ENCODE data around the gene LBHD1.
A peak's percentile ranks its signal among the peaks of the same experiment; 100 is the strongest.

Gene LBHD1

DNA sequence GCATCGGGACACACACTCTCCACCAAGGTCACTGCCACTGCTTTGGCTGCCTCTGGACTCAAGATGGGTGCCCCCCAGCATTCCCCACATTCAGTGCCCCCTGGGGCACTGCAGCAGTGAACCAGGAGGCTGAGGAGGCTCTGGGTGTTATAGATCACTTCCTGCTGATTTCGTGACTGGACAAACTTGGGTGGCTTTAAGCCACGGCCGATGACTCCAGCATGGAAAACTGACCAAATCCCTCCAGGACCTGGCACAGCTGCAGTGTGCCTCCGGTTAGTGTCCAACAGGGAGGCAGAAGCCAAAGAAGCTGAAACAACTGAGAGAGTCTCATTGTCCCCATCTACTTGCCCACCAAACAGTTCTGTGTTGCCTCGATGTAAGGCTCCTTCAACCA lies 24.5 kb downstream of the LBHD1 start:
- H3K9ac ChIP-seq (ENCODE audit: low read length): no peak overlapping the region
- peaks cover 41% of the 10 kb centered on the region for H3K79me2 ChIP-seq (ENCODE audit: insufficient read depth, low read length)
- no peaks in the 10 kb centered on the region for H3F3A ChIP-seq (ENCODE audit: insufficient read depth, low read length)
- H3K27me3 ChIP-seq (ENCODE audit: insufficient read depth, low read length): no peaks in the 10 kb centered on the region
- H2AFZ ChIP-seq (ENCODE audit: low read length): no peak overlapping the region
- no peak for TF ChIP-seq EZH2 (IDR thresholded peaks at IDR 0.05; ENCODE audit: borderline replicate concordance, low read length)
- TF ChIP-seq, protein P1, sequence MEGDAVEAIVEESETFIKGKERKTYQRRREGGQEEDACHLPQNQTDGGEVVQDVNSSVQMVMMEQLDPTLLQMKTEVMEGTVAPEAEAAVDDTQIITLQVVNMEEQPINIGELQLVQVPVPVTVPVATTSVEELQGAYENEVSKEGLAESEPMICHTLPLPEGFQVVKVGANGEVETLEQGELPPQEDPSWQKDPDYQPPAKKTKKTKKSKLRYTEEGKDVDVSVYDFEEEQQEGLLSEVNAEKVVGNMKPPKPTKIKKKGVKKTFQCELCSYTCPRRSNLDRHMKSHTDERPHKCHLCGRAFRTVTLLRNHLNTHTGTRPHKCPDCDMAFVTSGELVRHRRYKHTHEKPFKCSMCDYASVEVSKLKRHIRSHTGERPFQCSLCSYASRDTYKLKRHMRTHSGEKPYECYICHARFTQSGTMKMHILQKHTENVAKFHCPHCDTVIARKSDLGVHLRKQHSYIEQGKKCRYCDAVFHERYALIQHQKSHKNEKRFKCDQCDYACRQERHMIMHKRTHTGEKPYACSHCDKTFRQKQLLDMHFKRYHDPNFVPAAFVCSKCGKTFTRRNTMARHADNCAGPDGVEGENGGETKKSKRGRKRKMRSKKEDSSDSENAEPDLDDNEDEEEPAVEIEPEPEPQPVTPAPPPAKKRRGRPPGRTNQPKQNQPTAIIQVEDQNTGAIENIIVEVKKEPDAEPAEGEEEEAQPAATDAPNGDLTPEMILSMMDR (IDR thresholded peaks at IDR 0.05; ENCODE audit: low read length): no peak
- peak overlapping the region; percentile 52; the same call in 1 of the 2 replicates for H3K4me2 ChIP-seq (ENCODE audit: low read length)
- H3K27ac ChIP-seq (ENCODE audit: low read depth, low read length, poor library complexity, severe bottlenecking): peak overlapping the region; percentile 21
- H3K9me2 ChIP-seq (ENCODE audit: low read depth, low read length): no peaks in the 10 kb centered on the region
- no peaks in the 10 kb centered on the region for H4K20me1 ChIP-seq (ENCODE audit: insufficient read depth, low read length)
- peaks cover 34% of the 10 kb centered on the region for H3K4me1 ChIP-seq (ENCODE audit: insufficient read depth, low read length, severe bottlenecking)
- no peak overlapping the region for H3K4me3 ChIP-seq (ENCODE audit: low read depth, low read length, poor library complexity, severe bottlenecking)
- H3K9me3 ChIP-seq (ENCODE audit: low read length): no peaks in the 10 kb centered on the region
- H3K36me3 ChIP-seq (ENCODE audit: insufficient read depth, low read length): peaks cover 55% of the 10 kb centered on the region

GRCh38 chr11:62646825-62647608 lies 25.1 kb downstream of the LBHD1 start:
- peak overlapping the region; percentile 52 for H3K4me2 ChIP-seq (ENCODE audit: low read length)
- H3K4me3 ChIP-seq (ENCODE audit: low read depth, low read length, poor library complexity, severe bottlenecking): peak overlapping the region; percentile 91
- peak overlapping the region; percentile 21 for H3K27ac ChIP-seq (ENCODE audit: low read depth, low read length, poor library complexity, severe bottlenecking)
- H3K9me3 ChIP-seq (ENCODE audit: low read length): no peaks in the 10 kb centered on the region
- H3K4me1 ChIP-seq (ENCODE audit: insufficient read depth, low read length, severe bottlenecking): peaks cover 30% of the 10 kb centered on the region
- peak overlapping the region; percentile 34; the same call in 1 of the 2 replicates for H3K9ac ChIP-seq (ENCODE audit: low read length)
- H4K20me1 ChIP-seq (ENCODE audit: insufficient read depth, low read length): no peaks in the 10 kb centered on the region
- H3F3A ChIP-seq (ENCODE audit: insufficient read depth, low read length): no peaks in the 10 kb centered on the region
- peaks cover 36% of the 10 kb centered on the region for H3K79me2 ChIP-seq (ENCODE audit: insufficient read depth, low read length)
- TF ChIP-seq EZH2 (IDR thresholded peaks at IDR 0.05; ENCODE audit: borderline replicate concordance, low read length): no peak
- TF ChIP-seq, protein P1 (IDR thresholded peaks at IDR 0.05; ENCODE audit: low read length): no peak
- H3K36me3 ChIP-seq (ENCODE audit: insufficient read depth, low read length): peaks cover 57% of the 10 kb centered on the region
- H2AFZ ChIP-seq (ENCODE audit: low read length): no peak overlapping the region
- H3K9me2 ChIP-seq (ENCODE audit: low read depth, low read length): no peaks in the 10 kb centered on the region
- no peaks in the 10 kb centered on the region for H3K27me3 ChIP-seq (ENCODE audit: insufficient read depth, low read length)

GRCh38 chr11:62645946-62646824 lies 25.9 kb downstream of the LBHD1 start, which contains the start of gene GANAB:
TSS of gene GANAB (minus strand) at chr11:62646613. CDS start at chr11:62646599, 14 bp downstream.
- Histone ChIP-seq H3K4me1 (ENCODE audit: insufficient read depth, low read length, severe bottlenecking) (peaks cover 22% of the 10 kb centered on the region), H3K79me2 (ENCODE audit: insufficient read depth, low read length) (peaks cover 32% of the 10 kb centered on the region), H2AFZ (ENCODE audit: low read length) (no peak within 1 kb of the TSS), H4K20me1 (ENCODE audit: insufficient read depth, low read length) (no peaks in the 10 kb centered on the region), H3K4me2 (ENCODE audit: low read length) (peak within 1 kb of the TSS; percentile 67), H3K9ac (ENCODE audit: low read length) (peak within 1 kb of the TSS; percentile 86), H3K4me3 (ENCODE audit: low read depth, low read length, poor library complexity, severe bottlenecking) (peak within 1 kb of the TSS; percentile 91), H3K9me2 (ENCODE audit: low read depth, low read length) (no peaks in the 10 kb centered on the region), H3K36me3 (ENCODE audit: insufficient read depth, low read length) (peaks cover 57% of the 10 kb centered on the region), H3K27ac (ENCODE audit: low read depth, low read length, poor library complexity, severe bottlenecking) (peak within 1 kb of the TSS; percentile 74), H3K9me3 (ENCODE audit: low read length) (no peaks in the 10 kb centered on the region), H3F3A (ENCODE audit: insufficient read depth, low read length) (no peaks in the 10 kb centered on the region), H3K27me3 (ENCODE audit: insufficient read depth, low read length) (no peaks in the 10 kb centered on the region)
- TF ChIP-seq, protein P1 (IDR thresholded peaks at IDR 0.05; ENCODE audit: low read length): no peak
- TF ChIP-seq EZH2 (IDR thresholded peaks at IDR 0.05; ENCODE audit: borderline replicate concordance, low read length): no peak
